CD8-positive, alpha-beta memory T cell (primary cell): ENCODE results near the gene IDH3A. TPM values are rescaled to one million over a fixed set of nuclear protein-coding genes. Genes with fewer than 3 reads are reported as not detected.

Source experiments
- CTCF ChIA-PET: fragments of 350-600 bp; sonication (Branson Sonifier 250); formaldehyde crosslinking; loops from one replicate; lab custom pipeline; 2021; ENCODE audit warnings: antibody characterized with exemption; lab: Charles Lee
- POLR2A ChIA-PET: fragments of 350-600 bp; sonication (Branson Sonifier 250); formaldehyde crosslinking; loops from one replicate; lab custom pipeline; 2021; ENCODE audit warnings: antibody characterized with exemption; lab: Charles Lee
- DNase-seq, 5 donors: peaks; one replicate each; pipeline versions ENCODE4 v3.0.0 to v3.0.0-alpha.2; 2020 to 2022; ENCODE audit warnings: mixed read lengths in 1 of 5
- H3K27ac ChIP-seq: one replicate; pipeline ENCODE4 v1.7.0; 2013; ENCODE audit warnings: low read depth, mild to moderate bottlenecking, low read length, moderate library complexity
- H3K27me3 ChIP-seq: 2 replicates; pipeline ENCODE4 v1.7.0; 2013; ENCODE audit warnings: low read length, mild to moderate bottlenecking; ENCODE audit not compliant: insufficient read depth, poor library complexity, severe bottlenecking
- H3K36me3 ChIP-seq: 2 replicates; pipeline ENCODE4 v1.7.0; 2013; ENCODE audit warnings: mild to moderate bottlenecking, low read length, moderate library complexity; ENCODE audit not compliant: insufficient read depth
- H3K4me1 ChIP-seq: 2 replicates; pipeline ENCODE4 v1.7.0; 2013; ENCODE audit warnings: mild to moderate bottlenecking, low read length, moderate library complexity; ENCODE audit not compliant: insufficient read depth
- H3K4me3 ChIP-seq: 2 replicates; pipeline ENCODE4 v1.7.0; 2013; ENCODE audit warnings: mild to moderate bottlenecking, low read length
- H3K9me3 ChIP-seq: 2 replicates; pipeline ENCODE4 v1.7.0; 2013; ENCODE audit warnings: mild to moderate bottlenecking, low read length
- H3K27ac Mint-ChIP-seq, 8 donors: one replicate each; pipeline ENCODE4 v1.8.0; 2020 to 2021; ENCODE audit warnings: mixed read lengths in 8 of 8, mild to moderate bottlenecking in 6 of 8, inconsistent platforms in 3 of 8, moderate library complexity in 3 of 8
- H3K27me3 Mint-ChIP-seq, 2 donors: one replicate each; pipeline ENCODE4 v1.8.0; 2020 to 2021; ENCODE audit warnings: mixed read lengths in 2 of 2, mild to moderate bottlenecking in 1 of 2, moderate library complexity in 1 of 2
- H3K36me3 Mint-ChIP-seq, 3 donors: one replicate each; pipeline ENCODE4 v1.8.0; 2020 to 2021; ENCODE audit warnings: mixed read lengths in 3 of 3, inconsistent platforms in 1 of 3, mild to moderate bottlenecking in 1 of 3
- H3K4me1 Mint-ChIP-seq, 3 donors: one replicate each; pipeline ENCODE4 v1.8.0; 2020 to 2021; ENCODE audit warnings: mixed read lengths in 3 of 3, inconsistent platforms in 1 of 3, mild to moderate bottlenecking in 1 of 3
- H3K4me3 Mint-ChIP-seq, 7 donors: one replicate each; pipeline ENCODE4 v1.8.0; 2020 to 2021; ENCODE audit warnings: mixed read lengths in 7 of 7, mild to moderate bottlenecking in 6 of 7, moderate library complexity in 4 of 7, inconsistent platforms in 2 of 7
- H3K9me3 Mint-ChIP-seq, 5 donors: one replicate each; pipeline ENCODE4 v1.8.0; 2020 to 2022; ENCODE audit warnings: mixed read lengths in 5 of 5, mild to moderate bottlenecking in 3 of 5, moderate library complexity in 2 of 5, inconsistent platforms in 1 of 5
- polyA plus RNA-seq: library from polyadenylated mRNA; unstranded; fragments of 300-500 nt; fragmentation: Illumina TruSeq; gene quantifications from one replicate; pipeline ENCODE4 v1.2.3, GENCODE V29; 2021
- total RNA-seq, 2 experiments: library from RNA; stranded (reverse); gene quantifications; one replicate each; pipeline ENCODE4 v1.2.3, GENCODE V29; 2021

Gene IDH3A
- total and polyA plus RNA-seq, 3 experiments from 2014 or later: 44.3 to 151 (median 134) TPM

- Histone ChIP-seq H3K9me3 (no peaks in the 10 kb centered on the region), H3K27me3 (no peaks in the 10 kb centered on the region), H3K4me3 (no peak overlapping the region), H3K36me3 (peaks cover 25% of the 10 kb centered on the region), H3K27ac (no peak overlapping the region), H3K4me1 (peaks cover 29% of the 10 kb centered on the region)
- no peak overlapping the region for H3K4me3 Mint-ChIP-seq
- DNase-seq: peak in 1 of 5 donors; percentile 1
- peaks cover 31 to 40% (median 32%) of the 10 kb centered on the region in 3 donors for H3K4me1 Mint-ChIP-seq
- no peaks in the 10 kb centered on the region for H3K9me3 Mint-ChIP-seq
- peaks cover 20 to 64% (median 23%) of the 10 kb centered on the region in 3 donors for H3K36me3 Mint-ChIP-seq
- CTCF ChIA-PET: interaction anchor here (1.7 kb wide), 1 partner anchor 10 kb away, joined by 3 read pairs; no protein-coding TSS in a partner anchor
- POLR2A ChIA-PET: no interaction called here
- no peak overlapping the region for H3K27ac Mint-ChIP-seq
- H3K27me3 Mint-ChIP-seq: no peaks in the 10 kb centered on the region
Observed at GRCh38 chr15:78170848-78171773, 21.9 kb downstream of the IDH3A start.

- H3K9me3 ChIP-seq: no peaks in the 10 kb centered on the region
- H3K4me1 ChIP-seq: peaks cover 26% of the 10 kb centered on the region
- H3K36me3 ChIP-seq: peaks cover 25% of the 10 kb centered on the region
- H3K36me3 Mint-ChIP-seq: peaks cover 19 to 56% (median 20%) of the 10 kb centered on the region in 3 donors
- H3K27me3 Mint-ChIP-seq: no peaks in the 10 kb centered on the region
- DNase-seq: no peak
- H3K27ac Mint-ChIP-seq: no peak overlapping the region
- no peak overlapping the region for H3K4me3 Mint-ChIP-seq
- CTCF ChIA-PET: interaction anchor here (1.0 to 1.7 kb wide), 2 partner anchors 10 to 24 kb away, joined by 3 to 4 read pairs; no protein-coding TSS in a partner anchor
- H3K27me3 ChIP-seq: no peaks in the 10 kb centered on the region
- no peaks in the 10 kb centered on the region for H3K9me3 Mint-ChIP-seq
- no peak overlapping the region for H3K4me3 ChIP-seq
- no peak overlapping the region for H3K27ac ChIP-seq
- POLR2A ChIA-PET: no interaction called here
- H3K4me1 Mint-ChIP-seq: peaks cover 28 to 34% (median 30%) of the 10 kb centered on the region in 3 donors
Observed at GRCh38 chr15:78171864-78172472, 22.8 kb downstream of the IDH3A start.

- Mint-ChIP-seq H3K36me3 (peaks cover 7 to 37% (median 14%) of the 10 kb centered on the region in 3 donors), H3K9me3 (no peaks in the 10 kb centered on the region), H3K27ac (peak overlapping the region in 4 of 8 donors; percentile 11 to 38 (median 19)), H3K4me1 (peaks cover 19 to 23% (median 20%) of the 10 kb centered on the region in 3 donors), H3K27me3 (no peaks in the 10 kb centered on the region), H3K4me3 (peak overlapping the region in 3 of 7 donors; percentile 16 to 55 (median 54))
- ChIA-PET POLR2A (no interaction called here), CTCF (no interaction called here)
- Histone ChIP-seq H3K4me1 (peaks cover 16% of the 10 kb centered on the region), H3K36me3 (peaks cover 25% of the 10 kb centered on the region), H3K9me3 (no peaks in the 10 kb centered on the region), H3K27ac (no peak overlapping the region), H3K4me3 (no peak overlapping the region), H3K27me3 (no peaks in the 10 kb centered on the region)
- DNase-seq: peak in 1 of 5 donors; percentile 18
Observed at GRCh38 chr15:78174401-78174800, 25.2 kb downstream of the IDH3A start.

- peaks cover 16% of the 10 kb centered on the region for H3K4me1 ChIP-seq
- CTCF ChIA-PET: no interaction called here
- peak overlapping the region in 2 of 8 donors; percentile 32 to 71 for H3K27ac Mint-ChIP-seq
Observed at GRCh38 chr15:78175330-78175729, 26.2 kb downstream of the IDH3A start.

GRCh38 chr15:78177447-78177873, 28.3 kb downstream of the IDH3A start:
- Histone ChIP-seq H3K27ac (no peak overlapping the region), H3K36me3 (peaks cover under 1% of the 10 kb centered on the region), H3K4me1 (peaks cover 16% of the 10 kb centered on the region), H3K27me3 (no peaks in the 10 kb centered on the region), H3K4me3 (no peak overlapping the region), H3K9me3 (no peaks in the 10 kb centered on the region)
- ChIA-PET CTCF (interaction anchor here (1.3 to 2.3 kb wide), 3 partner anchors 18 to 64 kb away, joined by 3 to 9 read pairs (median 7); no protein-coding TSS in a partner anchor), POLR2A (interaction anchor here (0.6 kb wide), 1 partner anchor 25 kb away, joined by 8 read pairs; no protein-coding TSS in a partner anchor)
- H3K9me3 Mint-ChIP-seq: no peaks in the 10 kb centered on the region
- no peak overlapping the region for H3K27ac Mint-ChIP-seq
- DNase-seq: peak in 2 of 5 donors; percentile 16 to 56
- peaks cover 0 to 6% (median 4%) of the 10 kb centered on the region in 3 donors for H3K36me3 Mint-ChIP-seq
- H3K27me3 Mint-ChIP-seq: no peaks in the 10 kb centered on the region
- H3K4me3 Mint-ChIP-seq: no peak overlapping the region
- peaks cover 19 to 23% (median 20%) of the 10 kb centered on the region in 3 donors for H3K4me1 Mint-ChIP-seq

More at GRCh38 chr15:78175330-78175729, 26.2 kb downstream of the IDH3A start:
- Mint-ChIP-seq H3K4me1 (peaks cover 19 to 23% (median 20%) of the 10 kb centered on the region in 3 donors), H3K9me3 (no peaks in the 10 kb centered on the region), H3K36me3 (peaks cover 5 to 27% (median 8%) of the 10 kb centered on the region in 3 donors), H3K27me3 (no peaks in the 10 kb centered on the region), H3K4me3 (no peak overlapping the region)
- Histone ChIP-seq H3K27ac (no peak overlapping the region), H3K4me3 (no peak overlapping the region), H3K9me3 (no peaks in the 10 kb centered on the region), H3K36me3 (peaks cover 22% of the 10 kb centered on the region), H3K27me3 (no peaks in the 10 kb centered on the region)
- DNase-seq: no peak
- POLR2A ChIA-PET: no interaction called here

GRCh38 chr15:78178064-78178463, 28.9 kb downstream of the IDH3A start:
- peak overlapping the region in 1 of 8 donors; percentile 24 for H3K27ac Mint-ChIP-seq
- no peak overlapping the region for H3K27ac ChIP-seq
- H3K27me3 Mint-ChIP-seq: no peaks in the 10 kb centered on the region
- no peaks in the 10 kb centered on the region for H3K36me3 ChIP-seq
- peaks cover 19% of the 10 kb centered on the region in 3 donors for H3K4me1 Mint-ChIP-seq
- H3K9me3 Mint-ChIP-seq: no peaks in the 10 kb centered on the region
- no peak overlapping the region for H3K4me3 Mint-ChIP-seq
- no peak for DNase-seq
- ChIA-PET CTCF (interaction anchor here (0.7 to 2.3 kb wide), 3 partner anchors 13 to 63 kb away, joined by 3 to 9 read pairs (median 7); no protein-coding TSS in a partner anchor), POLR2A (no interaction called here)
- H3K4me3 ChIP-seq: no peak overlapping the region
- H3K9me3 ChIP-seq: no peaks in the 10 kb centered on the region
- peaks cover 0 to 2% (median 0%) of the 10 kb centered on the region in 3 donors for H3K36me3 Mint-ChIP-seq
- H3K27me3 ChIP-seq: no peaks in the 10 kb centered on the region
- H3K4me1 ChIP-seq: peaks cover 16% of the 10 kb centered on the region

- H3K36me3 ChIP-seq: no peaks in the 10 kb centered on the region
- H3K27ac ChIP-seq: no peak overlapping the region
- peaks cover 4% of the 10 kb centered on the region for H3K4me1 ChIP-seq
- Mint-ChIP-seq H3K36me3 (no peaks in the 10 kb centered on the region), H3K4me1 (peaks cover 8% of the 10 kb centered on the region in 3 donors), H3K4me3 (no peak overlapping the region), H3K9me3 (no peaks in the 10 kb centered on the region), H3K27me3 (no peaks in the 10 kb centered on the region), H3K27ac (no peak overlapping the region)
- no peaks in the 10 kb centered on the region for H3K27me3 ChIP-seq
- POLR2A ChIA-PET: no interaction called here
- DNase-seq: no peak
- CTCF ChIA-PET: no interaction called here
- no peak overlapping the region for H3K4me3 ChIP-seq
- no peaks in the 10 kb centered on the region for H3K9me3 ChIP-seq
Observed at GRCh38 chr15:78179286-78179840, 30.2 kb downstream of the IDH3A start.
